Skeletal muscle cell (primary cell): ENCODE results near the gene SPTBN4.
"Not testable (repeated sequence)": the region's sequence is repeated elsewhere in the genome, so short reads cannot be mapped to it uniquely, and the experiment has no call there.

Experiments used
- DNase-seq: peaks from one replicate; pipeline ENCODE4 v3.0.0-alpha.2; 2010; ENCODE audit warnings: low read depth
- H3K4me3 ChIP-seq: 2 replicates; pipeline ENCODE4 v1.5.1; 2011; ENCODE audit warnings: low read depth, mild to moderate bottlenecking, control low read depth, low read length, moderate library complexity

The SPTBN4 gene

GRCh38 chr19:40499320-40499719 lies 32.5 kb downstream of the SPTBN4 start:
- no peak for DNase-seq
- H3K4me3 ChIP-seq = no peak overlapping the region

GRCh38 chr19:40500678-40501530 lies 34.1 kb downstream of the SPTBN4 start:
- DNase-seq, H3K4me3 ChIP-seq: not testable (repeated sequence)

- H3K4me3 ChIP-seq = no peak overlapping the region
- no peak for DNase-seq
Measured at GRCh38 chr19:40501599-40501998, 34.8 kb downstream of the SPTBN4 start.

GRCh38 chr19:40502081-40502480 lies 35.3 kb downstream of the SPTBN4 start:
- no peak for DNase-seq
- no peak overlapping the region for H3K4me3 ChIP-seq

GRCh38 chr19:40502647-40503319 lies 36.0 kb downstream of the SPTBN4 start:
- no peak for DNase-seq
- H3K4me3 ChIP-seq = no peak overlapping the region

- H3K4me3 ChIP-seq = no peak overlapping the region
- DNase-seq = no peak
Measured at GRCh38 chr19:40503320-40503695, 36.5 kb downstream of the SPTBN4 start.

- H3K4me3 ChIP-seq = no peak overlapping the region
- DNase-seq = no peak
Measured at GRCh38 chr19:40506099-40506498, 39.3 kb downstream of the SPTBN4 start.

GRCh38 chr19:40507892-40508291 lies 41.1 kb downstream of the SPTBN4 start:
- DNase-seq = no peak
- H3K4me3 ChIP-seq = no peak overlapping the region

- H3K4me3 ChIP-seq = no peak overlapping the region
- no peak for DNase-seq
Measured at GRCh38 chr19:40508739-40509260, 42.0 kb downstream of the SPTBN4 start.

GRCh38 chr19:40510526-40511115 lies 43.8 kb downstream of the SPTBN4 start:
- H3K4me3 ChIP-seq = no peak overlapping the region
- no peak for DNase-seq

GRCh38 chr19:40511487-40511886 lies 44.7 kb downstream of the SPTBN4 start:
- DNase-seq = no peak
- no peak overlapping the region for H3K4me3 ChIP-seq

GRCh38 chr19:40512110-40512472 lies 45.3 kb downstream of the SPTBN4 start:
- H3K4me3 ChIP-seq = no peak overlapping the region
- no peak for DNase-seq

- no peak for DNase-seq
- H3K4me3 ChIP-seq = peak overlapping the region; percentile 5
Measured at GRCh38 chr19:40512473-40513344, 45.9 kb downstream of the SPTBN4 start.

- no peak for DNase-seq
- H3K4me3 ChIP-seq = no peak overlapping the region
Measured at GRCh38 chr19:40513345-40513678, 46.5 kb downstream of the SPTBN4 start.

- no peak for DNase-seq
- H3K4me3 ChIP-seq = no peak overlapping the region
Measured at GRCh38 chr19:40513741-40514315, 47.0 kb downstream of the SPTBN4 start.

GRCh38 chr19:40517248-40517647 lies 50.4 kb downstream of the SPTBN4 start:
- no peak overlapping the region for H3K4me3 ChIP-seq
- DNase-seq = no peak

GRCh38 chr19:40519352-40520322 lies 52.8 kb downstream of the SPTBN4 start:
- no peak for DNase-seq
- no peak overlapping the region for H3K4me3 ChIP-seq

- H3K4me3 ChIP-seq = no peak overlapping the region
- DNase-seq = no peak
Measured at GRCh38 chr19:40521276-40521675, 54.5 kb downstream of the SPTBN4 start.
